ENCODE data around the gene PSME3IP1. TPM values are rescaled to one million over a fixed set of nuclear protein-coding genes. Genes with fewer than 3 reads are reported as not detected.

PSME3IP1 gene
- polyA plus RNA-seq, 1 of the 3 experiments (the other 2 are of a cell fraction), result 80.9 TPM

GRCh38 chr16:57208926-57209325, 23.1 kb upstream of the PSME3IP1 start:
- Histone ChIP-seq H4K20me1 (ENCODE audit: insufficient read depth) (no peaks in the 10 kb centered on the region), H2AFZ (ENCODE audit: low read depth) (no peak overlapping the region), H3K9me2 (no peaks in the 10 kb centered on the region), H3F3A (replicated peaks; ENCODE audit: insufficient read depth) (peaks cover 6% of the 10 kb centered on the region), H3K27ac (ENCODE audit: low read depth in 2 of 2, low read length in 1 of 2) (no peak overlapping the region), H3K4me1 (ENCODE audit: control insufficient read depth in 1 of 2, insufficient read depth in 2 of 2, low read depth in 1 of 2, low read length in 1 of 2) (no peaks in the 10 kb centered on the region; a peak in 1 of 4 replicates), H3K36me3 (replicated peaks in 1 of 2; ENCODE audit: control insufficient read depth in 1 of 2, insufficient read depth in 2 of 2, low read length in 1 of 2) (peaks cover 51 to 83% of the 10 kb centered on the region in 2 experiments), H3K79me2 (ENCODE audit: insufficient read depth) (peaks cover 29% of the 10 kb centered on the region), H3K9me3 (no peaks in the 10 kb centered on the region), H3K4me2 (no peak overlapping the region), H3K27me3 (ENCODE audit: insufficient read depth) (no peaks in the 10 kb centered on the region), H3K9ac (no peak overlapping the region), H3K4me3 (ENCODE audit: low read depth in 2 of 2, low read length in 1 of 2) (no peak overlapping the region)
- TF ChIP-seq IRF3 (IDR thresholded peaks at IDR 0.05; ENCODE audit: low read depth, low read length), result no peak
- TF ChIP-seq PBX3 (IDR thresholded peaks at IDR 0.05), result no peak
- no peak for TF ChIP-seq FOSL2 (IDR thresholded peaks at IDR 0.05; ENCODE audit: borderline replicate concordance, low read depth)
- TF ChIP-seq POLR2AphosphoS5 (IDR thresholded peaks at IDR 0.05; ENCODE audit: low read depth, low read length), result no peak
- TF ChIP-seq, protein P1, sequence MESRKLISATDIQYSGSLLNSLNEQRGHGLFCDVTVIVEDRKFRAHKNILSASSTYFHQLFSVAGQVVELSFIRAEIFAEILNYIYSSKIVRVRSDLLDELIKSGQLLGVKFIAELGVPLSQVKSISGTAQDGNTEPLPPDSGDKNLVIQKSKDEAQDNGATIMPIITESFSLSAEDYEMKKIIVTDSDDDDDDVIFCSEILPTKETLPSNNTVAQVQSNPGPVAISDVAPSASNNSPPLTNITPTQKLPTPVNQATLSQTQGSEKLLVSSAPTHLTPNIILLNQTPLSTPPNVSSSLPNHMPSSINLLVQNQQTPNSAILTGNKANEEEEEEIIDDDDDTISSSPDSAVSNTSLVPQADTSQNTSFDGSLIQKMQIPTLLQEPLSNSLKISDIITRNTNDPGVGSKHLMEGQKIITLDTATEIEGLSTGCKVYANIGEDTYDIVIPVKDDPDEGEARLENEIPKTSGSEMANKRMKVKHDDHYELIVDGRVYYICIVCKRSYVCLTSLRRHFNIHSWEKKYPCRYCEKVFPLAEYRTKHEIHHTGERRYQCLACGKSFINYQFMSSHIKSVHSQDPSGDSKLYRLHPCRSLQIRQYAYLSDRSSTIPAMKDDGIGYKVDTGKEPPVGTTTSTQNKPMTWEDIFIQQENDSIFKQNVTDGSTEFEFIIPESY (IDR thresholded peaks at IDR 0.05; ENCODE audit: borderline replicate concordance, low read depth), result no peak
- no peak for TF ChIP-seq EP300 (IDR thresholded peaks at IDR 0.05; ENCODE audit: borderline replicate concordance in 1 of 2, low read depth in 1 of 2, low read length in 1 of 2)
- TF ChIP-seq SMC3 (IDR thresholded peaks at IDR 0.05; ENCODE audit: low read depth, low read length), result no peak
- TF ChIP-seq FOXM1 (IDR thresholded peaks at IDR 0.05; ENCODE audit: low read depth), result no peak
- TF ChIP-seq NFIC (IDR thresholded peaks at IDR 0.05; ENCODE audit: borderline replicate concordance), result no peak
- WGBS (ENCODE audit: low lambda C conversion rate), result 98% methylated on average over 1 of the region's 1 CpG
- ChIA-PET POLR2A (no interaction called here), CTCF (interaction anchor here (1.2 to 1.3 kb wide), 2 partner anchors 18 to 36 kb away, joined by 3 read pairs; partner anchors contain the start of gene ARL2BP)
- no peak for DNase-seq

DNA sequence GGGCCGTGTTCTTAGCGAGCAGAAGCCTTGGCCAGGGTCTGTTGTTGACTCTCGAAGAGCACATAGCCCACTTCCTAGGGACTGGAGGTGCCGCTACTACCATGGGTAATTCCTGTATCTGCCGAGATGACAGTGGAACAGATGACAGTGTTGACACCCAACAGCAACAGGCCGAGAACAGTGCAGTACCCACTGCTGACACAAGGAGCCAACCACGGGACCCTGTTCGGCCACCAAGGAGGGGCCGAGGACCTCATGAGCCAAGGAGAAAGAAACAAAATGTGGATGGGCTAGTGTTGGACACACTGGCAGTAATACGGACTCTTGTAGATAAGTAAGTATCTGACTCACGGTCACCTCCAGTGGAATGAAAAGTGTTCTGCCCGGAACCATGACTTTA, 18.8 kb upstream of the PSME3IP1 start:
- TF ChIP-seq FOXM1 (IDR thresholded peaks at IDR 0.05; ENCODE audit: low read depth) (no peak), RFX5 (IDR thresholded peaks at IDR 0.05; ENCODE audit: low read length) (no peak), SIN3A (IDR thresholded peaks at IDR 0.05; ENCODE audit: borderline replicate concordance, low read depth, low read length) (no peak), MEF2A (IDR thresholded peaks at IDR 0.05; ENCODE audit: borderline replicate concordance, low read depth) (no peak), TAF1 (IDR thresholded peaks at IDR 0.05; ENCODE audit: borderline replicate concordance, low read depth, low read length) (no peak), MAX (IDR thresholded peaks at IDR 0.05; ENCODE audit: low read depth) (no peak), GATA2 (CRISPR knock-in tag; IDR thresholded peaks at IDR 0.05) (no peak), FOSL2 (IDR thresholded peaks at IDR 0.05; ENCODE audit: borderline replicate concordance, low read depth) (no peak)
- Histone ChIP-seq H3K27ac (ENCODE audit: low read depth in 2 of 2, low read length in 1 of 2) (no peak overlapping the region), H3K36me3 (replicated peaks in 1 of 2; ENCODE audit: control insufficient read depth in 1 of 2, insufficient read depth in 2 of 2, low read length in 1 of 2) (peaks cover 38 to 51% of the 10 kb centered on the region in 2 experiments), H2AFZ (ENCODE audit: low read depth) (no peak overlapping the region), H3K9me2 (no peaks in the 10 kb centered on the region), H3K4me1 (ENCODE audit: control insufficient read depth in 1 of 2, insufficient read depth in 2 of 2, low read depth in 1 of 2, low read length in 1 of 2) (no peaks in the 10 kb centered on the region; a peak in 2 of 4 replicates), H3K4me3 (ENCODE audit: low read depth in 2 of 2, low read length in 1 of 2) (no peak overlapping the region), H3F3A (replicated peaks; ENCODE audit: insufficient read depth) (peaks cover 6% of the 10 kb centered on the region), H3K79me2 (ENCODE audit: insufficient read depth) (peaks cover 47% of the 10 kb centered on the region), H3K27me3 (ENCODE audit: insufficient read depth) (no peaks in the 10 kb centered on the region), H3K4me2 (no peak overlapping the region), H3K9ac (no peak overlapping the region), H3K9me3 (no peaks in the 10 kb centered on the region), H4K20me1 (ENCODE audit: insufficient read depth) (no peaks in the 10 kb centered on the region)
- ChIA-PET POLR2A (no interaction called here), CTCF (interaction anchor here (0.9 to 1.3 kb wide), 3 partner anchors 9 to 17 kb away, joined by 3 to 4 read pairs (median 3); no protein-coding TSS in a partner anchor)
- DNase-seq, result peak; percentile 25
- 98% methylated on average over 12 of the region's 12 CpGs for WGBS (ENCODE audit: low lambda C conversion rate)
